HG02642 (cell line): ENCODE measurements around the gene MLXIPL.
"Not testable (repeated sequence)": the region's sequence is repeated elsewhere in the genome, so short reads cannot be mapped to it uniquely, and the experiment has no call there.

Source experiments
- ATAC-seq: cut with Tn5 transposase; IDR thresholded peaks from one replicate; pipeline ENCODE4 v1.9.1; 2021; ENCODE audit warnings: mild to moderate bottlenecking; ENCODE audit not compliant: unreplicated experiment, poor library complexity

MLXIPL gene, protein sequence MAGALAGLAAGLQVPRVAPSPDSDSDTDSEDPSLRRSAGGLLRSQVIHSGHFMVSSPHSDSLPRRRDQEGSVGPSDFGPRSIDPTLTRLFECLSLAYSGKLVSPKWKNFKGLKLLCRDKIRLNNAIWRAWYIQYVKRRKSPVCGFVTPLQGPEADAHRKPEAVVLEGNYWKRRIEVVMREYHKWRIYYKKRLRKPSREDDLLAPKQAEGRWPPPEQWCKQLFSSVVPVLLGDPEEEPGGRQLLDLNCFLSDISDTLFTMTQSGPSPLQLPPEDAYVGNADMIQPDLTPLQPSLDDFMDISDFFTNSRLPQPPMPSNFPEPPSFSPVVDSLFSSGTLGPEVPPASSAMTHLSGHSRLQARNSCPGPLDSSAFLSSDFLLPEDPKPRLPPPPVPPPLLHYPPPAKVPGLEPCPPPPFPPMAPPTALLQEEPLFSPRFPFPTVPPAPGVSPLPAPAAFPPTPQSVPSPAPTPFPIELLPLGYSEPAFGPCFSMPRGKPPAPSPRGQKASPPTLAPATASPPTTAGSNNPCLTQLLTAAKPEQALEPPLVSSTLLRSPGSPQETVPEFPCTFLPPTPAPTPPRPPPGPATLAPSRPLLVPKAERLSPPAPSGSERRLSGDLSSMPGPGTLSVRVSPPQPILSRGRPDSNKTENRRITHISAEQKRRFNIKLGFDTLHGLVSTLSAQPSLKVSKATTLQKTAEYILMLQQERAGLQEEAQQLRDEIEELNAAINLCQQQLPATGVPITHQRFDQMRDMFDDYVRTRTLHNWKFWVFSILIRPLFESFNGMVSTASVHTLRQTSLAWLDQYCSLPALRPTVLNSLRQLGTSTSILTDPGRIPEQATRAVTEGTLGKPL

GRCh38 chr7:73623798-73624668 is at the start of gene MLXIPL:
Gene MLXIPL (minus strand): TSS chr7:73624522. CDS start chr7:73624492, 30 bp downstream.
- ATAC-seq, result no peak

DNA sequence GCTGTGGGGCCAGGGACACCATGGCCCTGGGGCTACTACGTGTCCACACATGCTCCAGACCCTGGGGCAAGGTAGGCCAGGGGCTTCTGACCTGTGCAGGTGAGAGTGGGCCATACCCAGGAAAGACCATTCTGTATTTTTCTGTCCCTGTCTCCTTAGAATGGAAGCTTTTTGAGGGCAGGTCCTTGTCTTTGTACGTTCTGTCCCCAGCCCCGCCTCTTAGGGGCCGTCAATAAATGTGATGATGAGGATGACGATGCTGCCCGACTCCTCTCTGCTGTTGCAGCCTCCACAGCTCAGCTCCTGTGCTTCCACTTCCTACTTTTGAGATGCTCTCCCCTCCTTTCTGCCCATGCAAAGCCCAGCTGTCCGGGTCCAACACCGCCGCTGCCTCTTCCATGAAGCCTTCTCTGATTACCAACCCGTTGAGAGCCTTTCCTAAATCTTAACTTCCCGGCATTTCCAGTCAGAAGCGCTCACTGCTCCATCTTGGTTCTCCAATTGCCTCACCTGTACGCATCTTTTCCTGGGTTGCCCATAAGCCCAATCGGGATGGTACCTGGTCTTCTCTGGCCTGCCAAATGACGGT is 47.6 kb upstream of the MLXIPL start:
- ATAC-seq, result no peak

- no peak for ATAC-seq
Observed at GRCh38 chr7:73671322-73671661, 47.0 kb upstream of the MLXIPL start.

DNA sequence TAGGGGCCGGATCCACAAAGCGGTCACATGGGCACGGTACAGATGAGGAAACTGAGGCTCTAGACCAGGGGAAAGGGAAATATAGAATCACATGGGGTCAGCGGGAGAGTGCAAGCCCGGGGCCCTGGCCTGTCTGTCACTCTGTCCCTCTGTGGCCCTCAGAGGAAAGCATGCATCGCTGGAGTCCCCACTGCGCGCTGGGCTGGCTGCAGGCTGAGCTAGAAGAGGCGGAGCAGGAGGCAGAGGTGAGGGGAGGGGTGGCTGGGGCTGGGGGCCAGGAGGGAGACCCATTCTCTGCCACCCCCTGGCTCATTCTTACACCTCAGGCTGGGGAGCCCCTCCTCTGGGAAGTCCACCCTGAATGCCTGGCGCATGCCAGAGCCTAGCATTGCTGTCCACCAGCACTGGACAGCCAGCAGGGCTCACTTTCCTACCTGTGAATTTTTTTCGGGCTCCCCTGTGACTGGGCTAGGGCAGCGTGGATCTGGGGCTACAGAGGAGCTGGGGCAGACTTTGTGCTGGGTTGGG is 45.6 kb upstream of the MLXIPL start:
- ATAC-seq, result no peak

GRCh38 chr7:73669288-73669701 is 45.0 kb upstream of the MLXIPL start:
- no peak for ATAC-seq

- ATAC-seq, result no peak
Observed at GRCh38 chr7:73668886-73669230, 44.5 kb upstream of the MLXIPL start.

GRCh38 chr7:73668103-73668885 is 44.0 kb upstream of the MLXIPL start:
- peak; percentile 12 for ATAC-seq

- peak; percentile 92 for ATAC-seq
Observed at GRCh38 chr7:73667344-73668102, 43.2 kb upstream of the MLXIPL start, which contains the start of gene VPS37D. Gene VPS37D (plus strand): TSS chr7:73667831. CDS start chr7:73667959, 128 bp downstream.

- no peak for ATAC-seq
Observed at GRCh38 chr7:73663033-73663432, 38.7 kb upstream of the MLXIPL start.

GRCh38 chr7:73660594-73660993 is 36.3 kb upstream of the MLXIPL start:
- not testable (repeated sequence) for ATAC-seq

DNA sequence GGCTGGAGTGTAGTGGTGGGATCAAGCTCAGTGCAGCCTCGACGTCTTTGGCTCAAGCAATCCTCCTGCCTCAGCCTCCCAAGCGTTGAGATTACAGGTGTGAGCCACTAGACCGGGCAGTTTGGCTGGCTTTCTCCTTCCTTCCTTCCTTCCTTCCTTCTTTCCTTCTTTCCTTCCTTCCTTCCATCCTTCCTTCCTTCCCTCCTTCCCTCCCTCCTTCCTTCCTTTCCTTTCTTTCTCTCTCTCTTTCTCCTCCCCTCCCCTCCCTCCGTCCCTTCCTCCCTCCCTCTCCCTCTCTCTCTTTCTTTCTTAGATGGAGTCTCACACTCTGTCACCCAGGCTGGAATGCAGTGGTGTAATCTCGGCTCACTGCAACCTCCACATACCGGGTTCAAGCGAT is 35.7 kb upstream of the MLXIPL start:
- no peak for ATAC-seq

DNA sequence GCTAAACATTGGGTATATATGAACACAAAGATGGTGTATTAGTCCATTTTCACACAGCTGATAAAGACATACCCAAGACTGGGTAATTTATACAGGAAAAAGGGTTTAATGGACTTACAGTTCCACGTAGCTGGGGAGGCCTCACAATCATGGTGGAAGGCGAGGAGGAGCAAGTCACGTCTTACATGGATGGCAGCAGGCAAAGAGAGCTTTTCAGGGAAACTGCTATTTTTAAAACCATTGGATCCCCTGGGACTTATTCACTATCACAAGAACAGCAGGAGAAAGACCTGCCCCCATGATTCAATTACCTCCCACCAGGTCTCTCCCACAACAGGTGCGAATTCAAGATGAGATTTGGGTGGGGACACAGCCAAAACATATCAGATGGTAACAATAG is 31.0 kb upstream of the MLXIPL start:
- not testable (repeated sequence) for ATAC-seq

DNA sequence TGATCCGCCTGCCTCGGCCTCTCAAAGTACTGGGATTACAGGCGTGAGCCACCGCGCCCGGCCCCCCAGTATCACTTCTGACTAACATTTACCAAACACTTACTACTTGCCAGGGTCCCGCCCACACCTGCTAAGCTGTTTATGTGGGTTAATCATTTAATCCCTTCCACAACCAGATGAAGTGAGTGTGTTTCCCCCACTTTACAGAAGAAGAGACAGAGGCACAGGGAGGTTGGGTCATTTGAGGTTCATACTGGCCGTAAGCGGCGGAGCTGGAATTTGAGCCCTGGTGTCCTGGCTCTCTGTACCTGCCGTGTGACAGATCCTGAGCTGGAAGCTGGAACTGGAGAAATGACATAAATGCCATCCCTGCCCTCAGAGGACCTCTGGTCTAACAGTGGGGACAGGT is 28.2 kb upstream of the MLXIPL start:
- no peak for ATAC-seq

- no peak for ATAC-seq
Observed at GRCh38 chr7:73650524-73650923, 26.2 kb upstream of the MLXIPL start.

GRCh38 chr7:73649576-73649975 is 25.3 kb upstream of the MLXIPL start:
- no peak for ATAC-seq

- ATAC-seq, result no peak
Observed at GRCh38 chr7:73648593-73649332, 24.4 kb upstream of the MLXIPL start.

- no peak for ATAC-seq
Observed at GRCh38 chr7:73647725-73648592, 23.6 kb upstream of the MLXIPL start.
